Fibroblast of villous mesenchyme (primary cell): ENCODE measurements around the gene PPRC1. TPM values are rescaled to one million over a fixed set of nuclear protein-coding genes. Genes with fewer than 3 reads are reported as not detected.

ENCODE experiments used
- DNase-seq: peaks from one replicate; pipeline ENCODE4 v3.0.0-alpha.2; 2010; ENCODE audit warnings: low read depth
- H3K4me3 ChIP-seq: 2 replicates; pipeline ENCODE4 v1.5.1; 2011; ENCODE audit warnings: low read depth, mild to moderate bottlenecking, low read length
- total RNA-seq: library from RNA; depleted of rRNA; stranded (reverse); fragments of >200 nt; gene quantifications from 2 replicates; pipeline ENCODE4 v1.2.3, GENCODE V29; 2012
- TF ChIP-seq, protein P1 (sequence below): IDR thresholded peaks from 2 replicates; pipeline ENCODE4 v1.5.1; 2012; ENCODE audit warnings: low read depth, mild to moderate bottlenecking, low read length; ENCODE audit not compliant: insufficient read depth

PPRC1 gene
- total RNA-seq, 1 donor: 28.5 TPM

DNA sequence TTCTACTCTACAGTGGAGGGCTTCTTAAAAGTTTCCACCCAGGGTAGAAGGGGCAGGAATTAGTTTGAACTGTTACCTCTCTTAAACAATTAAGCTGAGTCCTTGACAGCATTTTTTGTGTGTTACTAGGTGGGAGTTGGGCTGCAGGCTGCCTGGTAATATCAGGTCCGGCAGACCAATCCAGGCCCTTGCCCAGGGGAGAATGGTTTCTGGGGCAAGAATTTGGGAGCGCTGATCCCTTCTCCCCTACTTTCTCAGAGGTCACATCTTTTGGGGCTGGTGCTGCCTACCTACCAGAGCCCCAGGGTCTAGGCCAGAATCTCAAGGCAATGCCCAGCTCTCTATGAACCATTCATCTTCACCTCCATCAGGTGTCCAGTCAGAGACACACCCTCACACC lies 1.6 kb downstream of the PPRC1 start:
- TF ChIP-seq, protein P1, sequence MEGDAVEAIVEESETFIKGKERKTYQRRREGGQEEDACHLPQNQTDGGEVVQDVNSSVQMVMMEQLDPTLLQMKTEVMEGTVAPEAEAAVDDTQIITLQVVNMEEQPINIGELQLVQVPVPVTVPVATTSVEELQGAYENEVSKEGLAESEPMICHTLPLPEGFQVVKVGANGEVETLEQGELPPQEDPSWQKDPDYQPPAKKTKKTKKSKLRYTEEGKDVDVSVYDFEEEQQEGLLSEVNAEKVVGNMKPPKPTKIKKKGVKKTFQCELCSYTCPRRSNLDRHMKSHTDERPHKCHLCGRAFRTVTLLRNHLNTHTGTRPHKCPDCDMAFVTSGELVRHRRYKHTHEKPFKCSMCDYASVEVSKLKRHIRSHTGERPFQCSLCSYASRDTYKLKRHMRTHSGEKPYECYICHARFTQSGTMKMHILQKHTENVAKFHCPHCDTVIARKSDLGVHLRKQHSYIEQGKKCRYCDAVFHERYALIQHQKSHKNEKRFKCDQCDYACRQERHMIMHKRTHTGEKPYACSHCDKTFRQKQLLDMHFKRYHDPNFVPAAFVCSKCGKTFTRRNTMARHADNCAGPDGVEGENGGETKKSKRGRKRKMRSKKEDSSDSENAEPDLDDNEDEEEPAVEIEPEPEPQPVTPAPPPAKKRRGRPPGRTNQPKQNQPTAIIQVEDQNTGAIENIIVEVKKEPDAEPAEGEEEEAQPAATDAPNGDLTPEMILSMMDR: no peak
- no peak for DNase-seq
- peak overlapping the region; percentile 78 for H3K4me3 ChIP-seq

DNA sequence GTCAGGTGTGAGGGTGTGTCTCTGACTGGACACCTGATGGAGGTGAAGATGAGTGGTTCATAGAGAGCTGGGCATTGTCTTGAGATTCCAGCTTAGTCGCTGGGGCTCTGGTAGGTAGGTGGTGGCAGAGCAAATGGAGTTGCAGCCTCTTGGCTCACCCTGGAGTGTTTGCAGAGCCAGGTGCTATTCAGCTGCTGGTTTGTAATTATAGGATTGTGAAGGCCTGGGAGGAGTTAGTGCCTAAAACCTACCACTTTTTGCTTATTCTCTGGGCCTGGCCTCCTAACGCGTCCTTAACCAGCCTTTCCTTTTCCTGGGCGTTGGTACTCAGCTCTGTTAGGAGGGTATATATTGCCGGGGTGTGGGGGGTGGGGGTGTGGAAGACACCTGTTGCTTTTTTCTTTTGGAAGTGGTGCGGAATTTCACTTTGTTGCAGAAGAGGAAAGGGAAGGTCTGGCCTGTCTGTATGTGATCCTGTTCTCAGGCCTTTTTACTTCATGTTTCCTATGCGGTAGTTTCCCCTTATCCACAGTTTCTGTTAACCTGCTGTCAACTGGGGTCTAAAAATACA lies 3.2 kb downstream of the PPRC1 start:
- no peak for DNase-seq
- no peak overlapping the region for H3K4me3 ChIP-seq
- TF ChIP-seq, protein P1: no peak

DNA sequence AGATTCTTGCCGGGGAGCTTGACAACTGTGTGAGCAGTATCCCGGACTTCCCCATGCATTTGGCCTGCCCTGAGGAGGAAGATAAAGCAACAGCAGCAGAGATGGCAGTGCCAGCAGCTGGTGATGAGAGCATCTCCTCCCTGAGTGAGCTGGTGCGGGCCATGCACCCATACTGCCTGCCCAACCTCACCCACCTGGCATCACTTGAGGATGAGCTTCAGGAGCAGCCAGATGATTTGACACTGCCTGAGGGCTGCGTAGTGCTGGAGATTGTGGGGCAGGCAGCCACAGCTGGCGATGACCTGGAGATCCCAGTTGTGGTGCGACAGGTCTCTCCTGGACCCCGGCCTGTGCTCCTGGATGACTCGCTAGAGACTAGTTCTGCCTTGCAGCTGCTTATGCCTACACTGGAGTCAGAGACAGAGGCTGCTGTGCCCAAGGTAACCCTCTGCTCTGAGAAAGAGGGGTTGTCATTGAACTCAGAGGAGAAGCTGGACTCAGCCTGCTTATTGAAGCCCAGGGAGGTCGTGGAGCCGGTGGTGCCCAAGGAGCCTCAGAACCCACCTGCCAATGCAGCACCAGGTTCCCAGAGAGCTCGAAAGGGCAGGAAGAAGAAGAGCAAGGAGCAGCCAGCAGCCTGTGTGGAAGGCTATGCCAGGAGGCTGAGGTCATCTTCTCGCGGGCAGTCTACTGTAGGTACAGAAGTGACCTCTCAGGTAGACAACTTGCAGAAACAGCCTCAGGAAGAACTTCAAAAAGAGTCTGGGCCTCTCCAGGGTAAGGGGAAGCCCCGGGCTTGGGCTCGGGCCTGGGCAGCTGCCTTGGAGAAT lies 6.7 kb downstream of the PPRC1 start:
- H3K4me3 ChIP-seq: no peak overlapping the region
- DNase-seq: no peak
- TF ChIP-seq, protein P1: no peak

DNA sequence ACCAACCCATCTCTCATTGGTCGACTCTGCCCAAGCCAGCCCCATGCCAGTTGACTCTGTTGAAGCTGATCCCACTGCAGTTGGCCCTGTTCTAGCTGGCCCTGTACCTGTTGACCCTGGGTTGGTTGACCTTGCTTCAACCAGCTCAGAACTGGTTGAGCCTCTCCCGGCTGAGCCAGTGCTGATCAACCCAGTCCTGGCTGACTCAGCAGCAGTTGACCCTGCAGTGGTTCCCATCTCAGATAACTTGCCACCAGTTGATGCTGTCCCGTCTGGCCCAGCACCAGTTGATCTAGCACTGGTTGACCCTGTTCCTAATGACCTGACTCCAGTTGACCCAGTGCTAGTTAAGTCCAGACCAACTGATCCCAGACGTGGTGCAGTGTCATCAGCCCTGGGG lies 7.4 kb downstream of the PPRC1 start:
- no peak overlapping the region for H3K4me3 ChIP-seq
- no peak for DNase-seq
- TF ChIP-seq, protein P1: no peak

DNA sequence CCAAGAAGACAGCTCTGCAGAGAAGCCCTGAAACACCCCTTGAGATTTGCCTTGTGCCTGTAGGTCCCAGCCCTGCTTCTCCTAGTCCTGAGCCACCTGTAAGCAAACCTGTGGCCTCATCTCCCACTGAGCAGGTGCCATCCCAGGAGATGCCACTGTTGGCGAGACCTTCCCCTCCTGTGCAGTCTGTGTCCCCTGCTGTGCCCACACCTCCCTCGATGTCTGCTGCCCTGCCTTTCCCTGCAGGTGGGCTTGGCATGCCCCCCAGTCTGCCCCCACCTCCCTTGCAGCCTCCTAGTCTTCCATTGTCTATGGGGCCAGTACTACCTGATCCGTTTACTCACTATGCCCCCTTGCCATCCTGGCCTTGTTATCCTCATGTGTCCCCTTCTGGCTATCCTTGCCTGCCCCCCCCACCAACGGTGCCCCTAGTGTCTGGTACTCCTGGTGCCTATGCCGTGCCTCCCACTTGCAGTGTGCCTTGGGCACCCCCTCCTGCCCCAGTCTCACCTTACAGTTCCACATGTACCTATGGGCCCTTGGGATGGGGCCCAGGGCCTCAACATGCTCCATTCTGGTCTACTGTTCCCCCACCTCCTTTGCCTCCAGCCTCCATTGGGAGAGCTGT lies 8.2 kb downstream of the PPRC1 start:
- no peak for DNase-seq
- TF ChIP-seq, protein P1: no peak

DNA sequence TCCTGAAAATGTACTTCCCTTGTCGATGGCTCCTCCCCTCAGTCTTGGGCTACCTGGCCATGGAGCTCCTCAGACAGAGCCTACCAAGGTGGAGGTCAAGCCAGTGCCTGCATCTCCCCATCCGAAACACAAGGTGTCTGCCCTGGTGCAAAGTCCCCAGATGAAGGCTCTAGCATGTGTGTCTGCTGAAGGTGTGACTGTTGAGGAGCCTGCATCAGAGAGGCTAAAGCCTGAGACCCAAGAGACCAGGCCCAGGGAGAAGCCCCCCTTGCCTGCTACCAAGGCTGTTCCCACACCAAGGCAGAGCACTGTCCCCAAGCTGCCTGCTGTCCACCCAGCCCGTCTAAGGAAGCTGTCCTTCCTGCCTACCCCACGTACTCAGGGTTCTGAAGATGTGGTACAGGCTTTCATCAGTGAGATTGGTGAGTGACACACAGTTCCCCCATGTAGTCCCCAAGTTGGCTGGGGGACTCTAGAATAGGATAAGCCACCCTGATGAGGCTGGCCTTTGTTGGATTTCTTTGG lies 8.8 kb downstream of the PPRC1 start:
- no peak for DNase-seq
- no peak overlapping the region for H3K4me3 ChIP-seq
- TF ChIP-seq, protein P1: no peak

More for the DNA sequence above, 8.2 kb downstream of the PPRC1 start:
- H3K4me3 ChIP-seq: no peak overlapping the region
